HepG2 (cell line): ENCODE results near the gene UNC5A. TPM values are rescaled to one million over a fixed set of nuclear protein-coding genes. Genes with fewer than 3 reads are reported as not detected.

Experiments used
- CENPT ChIP-seq: sonication (generic); formaldehyde crosslinking; IDR thresholded peaks from 2 replicates; pipeline ENCODE4 v1.8.0; 2022; ENCODE audit warnings: low read depth, mild to moderate bottlenecking, moderate library complexity, missing genetic modification reagents
- DNMT1 ChIP-seq: sonication (generic); formaldehyde crosslinking; IDR thresholded peaks from 2 replicates; pipeline ENCODE4 v1.5.1; 2020; ENCODE audit warnings: mild to moderate bottlenecking, missing genetic modification reagents
- HIVEP1 ChIP-seq: sonication (generic); formaldehyde crosslinking; IDR thresholded peaks from 2 replicates; pipeline ENCODE4 v1.4.0; 2020; ENCODE audit warnings: mild to moderate bottlenecking, missing genetic modification reagents
- HOMEZ ChIP-seq: IDR thresholded peaks from 2 replicates; pipeline ENCODE4 v1.6.1; 2016; ENCODE audit warnings: low read depth
- KMT2A ChIP-seq: sonication (generic); formaldehyde crosslinking; IDR thresholded peaks from 2 replicates; pipeline ENCODE4 v1.4.0; 2020; ENCODE audit warnings: missing genetic modification reagents
- NBN ChIP-seq: fragments of 450-650 bp; conservative IDR thresholded peaks from 2 replicates; pipeline ENCODE4 v1.6.1; 2017
- PHF8 ChIP-seq: sonication (generic); formaldehyde crosslinking; IDR thresholded peaks from 2 replicates; pipeline ENCODE4 v1.5.0; 2020; ENCODE audit warnings: missing genetic modification reagents
- SIN3B ChIP-seq: fragments of 150-350 bp; IDR thresholded peaks from 2 replicates; pipeline ENCODE4 v1.6.1; 2014; ENCODE audit warnings: low read length
- SIX4 ChIP-seq: sonication (generic); formaldehyde crosslinking; IDR thresholded peaks from 2 replicates; pipeline ENCODE4 v1.4.0; 2020; ENCODE audit warnings: missing genetic modification reagents
- SMYD3 ChIP-seq: sonication (generic); formaldehyde crosslinking; IDR thresholded peaks from 2 replicates; pipeline ENCODE4 v1.8.1; 2023; ENCODE audit warnings: mild to moderate bottlenecking, missing genetic modification reagents
- SNAPC4 ChIP-seq: sonication (generic); formaldehyde crosslinking; IDR thresholded peaks from 2 replicates; pipeline ENCODE4 v1.4.0; 2020; ENCODE audit warnings: mild to moderate bottlenecking, missing genetic modification reagents
- TARDBP ChIP-seq: sonication (generic); formaldehyde crosslinking; IDR thresholded peaks from 2 replicates; pipeline ENCODE4 v1.8.0; 2022; ENCODE audit warnings: mild to moderate bottlenecking, missing genetic modification reagents
- ZBTB42 ChIP-seq: sonication (generic); formaldehyde crosslinking; IDR thresholded peaks from 2 replicates; pipeline ENCODE4 v1.5.0; 2020; ENCODE audit warnings: mild to moderate bottlenecking, missing genetic modification reagents
- ZNF234 ChIP-seq: sonication (generic); formaldehyde crosslinking; conservative IDR thresholded peaks from 2 replicates; pipeline ENCODE4 v1.5.1; 2020; ENCODE audit warnings: mild to moderate bottlenecking, missing genetic modification reagents
- ZNF292 ChIP-seq: sonication (generic); formaldehyde crosslinking; IDR thresholded peaks from 2 replicates; pipeline ENCODE4 v1.8.1; 2022; ENCODE audit warnings: mild to moderate bottlenecking, low read depth, missing genetic modification reagents, borderline replicate concordance
- ZNF383 ChIP-seq: sonication (generic); formaldehyde crosslinking; IDR thresholded peaks from 2 replicates; pipeline ENCODE4 v1.4.0; 2020; ENCODE audit warnings: missing genetic modification reagents, mild to moderate bottlenecking, borderline replicate concordance
- ZNF570 ChIP-seq: sonication (generic); formaldehyde crosslinking; IDR thresholded peaks from 2 replicates; pipeline ENCODE4 v1.4.0; 2020; ENCODE audit warnings: mild to moderate bottlenecking, missing genetic modification reagents, borderline replicate concordance
- ZNF629 ChIP-seq: sonication (generic); formaldehyde crosslinking; conservative IDR thresholded peaks from 2 replicates; pipeline ENCODE4 v1.5.0; 2020; ENCODE audit warnings: missing genetic modification reagents
- ZNF644 ChIP-seq: IDR thresholded peaks from 2 replicates; pipeline ENCODE4 v1.6.1; 2016; ENCODE audit warnings: low read depth
- ZNF790 ChIP-seq: sonication (generic); formaldehyde crosslinking; IDR thresholded peaks from 2 replicates; pipeline ENCODE4 v1.8.0; 2022; ENCODE audit warnings: missing genetic modification reagents, mild to moderate bottlenecking, borderline replicate concordance
- polyA plus RNA-seq, 8 experiments: library from polyadenylated mRNA; depleted of rRNA in 3 of 8; stranded (reverse) in 7 of 8; unstranded in 1 of 8; fragments of >200 nt; fragmentation: Illumina TruSeq in 4 of 8; extraction: Trizol in 4 of 8; gene quantifications; 2 replicates each; pipeline versions ENCODE4 v1.2.1 to v1.2.3, GENCODE V29; 2011 to 2016; ENCODE audit warnings: low read depth in 4 of 8, missing spikeins in 1 of 8, mixed read lengths in 1 of 8; ENCODE audit not compliant: insufficient read depth in 1 of 8
- total RNA-seq, 5 experiments: library from RNA; depleted of rRNA; stranded (reverse); fragments of >200 nt; fragmentation: Illumina TruSeq; extraction: Trizol; gene quantifications; 2 replicates each; pipeline ENCODE4 v1.2.3, GENCODE V29; 2016; ENCODE audit warnings: low read depth in 1 of 5
- TF ChIP-seq, protein P1 (sequence below), 2 experiments: sonication (generic) in 1 of 2; formaldehyde crosslinking in 1 of 2; IDR thresholded peaks; 2 replicates each; pipeline versions ENCODE4 v1.5.1 to v1.6.1; 2011 to 2020; ENCODE audit warnings: borderline replicate concordance in 1 of 2, low read depth in 1 of 2, low read length in 1 of 2, mild to moderate bottlenecking in 1 of 2, missing genetic modification reagents in 1 of 2, moderate library complexity in 1 of 2
- TF ChIP-seq, protein P2 (sequence below): sonication (generic); formaldehyde crosslinking; IDR thresholded peaks from 2 replicates; pipeline ENCODE4 v1.5.1; 2020; ENCODE audit warnings: missing genetic modification reagents, mild to moderate bottlenecking, borderline replicate concordance

Gene UNC5A
- total and polyA plus RNA-seq, 2 of the 13 experiments (the other 11 are each of a cell fraction or from before 2014, with no cell fraction given), result not detected

DNA sequence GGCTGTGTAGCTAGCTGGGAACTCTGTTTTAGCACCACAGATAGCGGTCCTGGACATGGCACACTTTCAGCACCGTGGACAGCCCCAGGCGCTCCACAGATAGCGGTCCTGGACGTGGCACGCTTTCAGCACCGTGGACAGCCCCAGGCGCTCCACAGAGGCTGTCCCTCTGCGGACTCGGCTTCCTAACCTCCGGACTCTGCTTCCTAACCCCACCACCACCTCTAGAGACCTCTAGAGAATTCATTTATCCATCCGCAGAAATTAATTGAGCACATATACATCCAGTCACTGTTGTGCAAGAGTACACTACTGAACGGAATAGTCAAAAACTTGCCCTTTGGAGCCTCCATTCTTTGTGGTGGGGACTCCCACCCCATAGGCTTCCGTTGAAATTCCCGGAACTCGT, 27.4 kb downstream of the UNC5A start (continued):
- TF ChIP-seq, protein P1, sequence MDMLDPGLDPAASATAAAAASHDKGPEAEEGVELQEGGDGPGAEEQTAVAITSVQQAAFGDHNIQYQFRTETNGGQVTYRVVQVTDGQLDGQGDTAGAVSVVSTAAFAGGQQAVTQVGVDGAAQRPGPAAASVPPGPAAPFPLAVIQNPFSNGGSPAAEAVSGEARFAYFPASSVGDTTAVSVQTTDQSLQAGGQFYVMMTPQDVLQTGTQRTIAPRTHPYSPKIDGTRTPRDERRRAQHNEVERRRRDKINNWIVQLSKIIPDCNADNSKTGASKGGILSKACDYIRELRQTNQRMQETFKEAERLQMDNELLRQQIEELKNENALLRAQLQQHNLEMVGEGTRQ (IDR thresholded peaks at IDR 0.05; ENCODE audit: low read depth, low read length), result no peak
- TF ChIP-seq, protein P1 (CRISPR knock-in tag; IDR thresholded peaks at IDR 0.05; ENCODE audit: borderline replicate concordance), result peak; percentile 69; the same call in 1 of the 2 replicates
- TF ChIP-seq ZBTB42 (CRISPR knock-in tag) (peak; percentile 99), ZNF292 (peak; percentile 90), HOMEZ (peak; percentile 98), HIVEP1 (peak; percentile 99), ZNF629 (CRISPR knock-in tag) (peak; percentile 89), NBN (no peak), ZNF644 (CRISPR knock-in tag) (peak; percentile 98), DNMT1 (CRISPR knock-in tag) (peak; percentile 100), SIN3B (0 out of 2 replicates have a peak, but pooled peaks have one; percentile 44), TARDBP (CRISPR knock-in tag) (peak; percentile 98), ZNF234 (peak; percentile 100), ZNF790 (peak; percentile 100), CENPT (CRISPR knock-in tag) (peak; percentile 100), SIX4 (CRISPR knock-in tag) (peak; percentile 99), SMYD3 (CRISPR knock-in tag) (peak; percentile 100), ZNF570 (CRISPR knock-in tag) (peak; percentile 100), ZNF383 (CRISPR knock-in tag) (peak; percentile 99), KMT2A (CRISPR knock-in tag) (peak; percentile 99), PHF8 (peak; percentile 76), SNAPC4 (peak; percentile 99)
- TF ChIP-seq, protein P2, sequence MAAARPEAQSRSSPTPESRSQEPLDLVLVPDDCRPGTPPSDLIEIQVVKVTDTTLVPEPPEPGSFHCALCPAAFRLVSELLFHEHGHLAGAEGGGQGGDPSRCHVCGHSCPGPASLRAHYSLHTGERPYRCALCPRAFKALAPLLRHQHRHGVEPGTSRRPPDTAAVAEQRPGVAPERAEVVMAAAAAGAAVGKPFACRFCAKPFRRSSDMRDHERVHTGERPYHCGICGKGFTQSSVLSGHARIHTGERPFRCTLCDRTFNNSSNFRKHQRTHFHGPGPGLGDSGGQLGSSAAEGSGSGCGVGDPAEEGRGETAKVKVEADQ, result peak; percentile 100
